ENCODE results near the gene MTSS2.

MTSS2 gene

GRCh38 chr16:70715055-70715858 is 29.4 kb upstream of the MTSS2 start:
- DNase-seq (ENCODE audit: low read depth): no peak

DNA sequence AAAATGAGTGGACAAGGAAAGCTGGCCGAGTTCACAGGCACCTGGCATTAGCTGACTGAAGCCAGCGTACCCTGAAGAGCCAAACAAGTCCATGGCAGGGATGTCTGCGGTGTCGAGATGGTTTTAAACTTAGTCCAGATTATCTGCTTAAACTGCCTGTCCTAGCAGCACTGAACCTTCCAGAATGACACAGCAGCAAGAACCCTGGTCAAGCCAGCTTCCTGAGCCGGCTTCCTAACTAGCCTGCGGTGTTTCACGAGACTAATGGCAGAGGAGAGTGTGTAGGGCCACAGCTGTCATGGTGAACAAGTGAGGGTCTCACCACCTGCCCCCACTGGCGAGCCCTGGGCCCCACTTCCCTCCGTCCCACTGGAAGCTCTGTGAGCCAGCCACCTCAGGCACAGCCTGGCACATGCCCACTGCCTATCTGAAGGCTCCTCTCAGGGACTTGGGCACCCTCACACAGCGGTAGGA is 28.8 kb upstream of the MTSS2 start:
- DNase-seq (ENCODE audit: low read depth): no peak

GRCh38 chr16:70713824-70714223 is 28.0 kb upstream of the MTSS2 start:
- DNase-seq (ENCODE audit: low read depth): no peak

DNA sequence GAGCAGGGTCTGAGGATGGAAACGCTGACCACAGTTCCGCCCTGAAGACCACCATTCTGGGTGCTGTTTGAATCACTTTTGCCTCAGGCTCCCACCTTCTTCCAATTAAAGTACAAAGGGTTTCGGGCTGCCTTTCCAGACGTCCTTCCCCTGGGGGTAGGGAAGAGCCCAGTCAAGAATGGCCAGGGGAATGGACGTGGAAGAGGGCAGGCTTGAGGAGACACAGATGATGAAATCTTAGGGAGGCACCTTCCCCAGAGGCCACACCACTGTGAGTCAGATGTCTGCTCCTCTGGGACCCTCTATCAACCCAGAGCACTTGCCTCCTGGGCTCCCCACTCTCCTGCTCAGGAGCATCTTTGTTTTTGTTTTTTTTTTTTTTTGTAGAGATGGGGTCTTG is 27.5 kb upstream of the MTSS2 start:
- DNase-seq (ENCODE audit: low read depth): no peak

- no peak for DNase-seq (ENCODE audit: low read depth)
Measured at GRCh38 chr16:70712942-70713341, 27.1 kb upstream of the MTSS2 start.

GRCh38 chr16:70712359-70712758 is 26.5 kb upstream of the MTSS2 start:
- no peak for DNase-seq (ENCODE audit: low read depth)

DNA sequence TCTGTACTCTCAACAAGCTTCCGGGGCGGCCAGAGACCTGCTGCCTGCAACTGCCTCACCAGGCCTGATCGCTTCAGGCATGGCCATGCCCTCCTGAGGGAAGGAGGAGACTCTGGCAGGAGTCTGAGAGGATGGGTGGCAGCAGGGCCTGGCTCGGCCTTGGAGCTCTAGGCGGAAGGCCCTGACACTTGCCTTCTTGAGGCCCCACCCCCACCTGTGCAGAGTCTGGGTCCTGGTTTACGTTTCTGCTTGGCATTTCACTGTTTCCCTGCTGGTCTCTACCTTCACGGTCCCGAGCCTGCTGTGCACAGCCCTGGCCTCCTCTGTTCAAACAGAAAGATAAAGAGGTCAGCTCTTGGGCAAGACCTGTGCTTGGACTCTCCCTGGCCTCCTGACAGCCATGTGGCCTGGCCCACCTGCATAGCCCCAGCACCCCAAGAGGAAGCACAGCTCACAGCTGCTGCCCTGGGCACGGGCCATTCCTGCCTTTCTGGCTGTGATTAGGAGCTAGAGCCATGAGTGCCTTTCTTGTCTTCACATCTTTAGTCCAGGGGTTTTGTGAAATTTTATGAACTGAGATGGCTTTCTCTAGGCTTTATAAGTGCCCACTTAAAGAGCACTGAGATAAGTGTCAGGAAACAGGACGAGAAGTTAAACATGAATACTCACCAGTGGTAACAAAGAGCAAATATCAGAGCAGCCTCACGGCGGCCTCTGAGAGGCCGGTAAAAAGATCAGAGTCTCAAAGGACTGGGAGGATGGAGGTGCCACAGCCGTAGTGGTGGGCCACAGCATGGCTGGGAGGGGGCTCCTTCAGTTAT is 25.6 kb upstream of the MTSS2 start:
- DNase-seq (ENCODE audit: low read depth): no peak

DNA sequence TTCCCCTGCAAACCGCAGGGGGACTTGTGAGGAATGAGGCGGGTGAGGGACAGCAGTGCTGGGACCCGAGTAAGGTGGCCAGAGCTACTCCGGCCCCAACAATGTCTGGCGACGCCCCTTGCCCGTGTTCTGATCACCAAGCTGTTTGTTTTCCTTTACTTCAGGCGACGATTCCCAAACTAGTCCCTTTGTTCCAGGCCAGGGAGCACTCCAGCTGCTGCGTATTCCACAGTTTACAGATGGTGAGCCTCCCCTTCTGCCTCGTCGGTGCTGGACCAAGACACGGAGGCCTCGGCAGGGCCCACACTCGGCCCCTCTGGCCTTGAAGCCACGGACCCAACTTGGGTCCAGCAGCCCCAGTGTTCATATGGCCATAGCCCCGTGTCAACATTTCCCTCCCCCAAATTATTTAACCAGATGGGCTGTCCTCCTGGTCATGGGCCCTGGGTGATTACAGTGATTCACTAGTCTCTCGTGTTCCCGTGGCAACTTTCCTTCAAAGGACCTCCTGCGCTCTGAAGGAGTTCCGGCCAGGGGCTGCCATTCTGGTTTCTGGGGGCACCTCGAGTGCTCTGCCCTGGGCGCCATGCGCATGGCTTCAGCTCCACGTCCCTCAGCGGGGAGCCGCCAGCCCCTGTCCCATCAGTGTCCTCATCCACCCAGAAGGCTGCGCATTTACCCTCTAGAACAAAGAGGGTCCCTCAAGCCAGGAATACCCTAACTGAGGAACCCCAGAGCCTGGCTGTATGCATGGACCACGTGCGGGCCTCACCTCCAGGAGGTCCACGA is 24.8 kb upstream of the MTSS2 start:
- no peak for DNase-seq (ENCODE audit: low read depth)

GRCh38 chr16:70709942-70710341 is 24.1 kb upstream of the MTSS2 start:
- no peak for DNase-seq (ENCODE audit: low read depth)

- DNase-seq (ENCODE audit: low read depth): no peak
Measured at GRCh38 chr16:70709457-70709856, 23.6 kb upstream of the MTSS2 start.

DNA sequence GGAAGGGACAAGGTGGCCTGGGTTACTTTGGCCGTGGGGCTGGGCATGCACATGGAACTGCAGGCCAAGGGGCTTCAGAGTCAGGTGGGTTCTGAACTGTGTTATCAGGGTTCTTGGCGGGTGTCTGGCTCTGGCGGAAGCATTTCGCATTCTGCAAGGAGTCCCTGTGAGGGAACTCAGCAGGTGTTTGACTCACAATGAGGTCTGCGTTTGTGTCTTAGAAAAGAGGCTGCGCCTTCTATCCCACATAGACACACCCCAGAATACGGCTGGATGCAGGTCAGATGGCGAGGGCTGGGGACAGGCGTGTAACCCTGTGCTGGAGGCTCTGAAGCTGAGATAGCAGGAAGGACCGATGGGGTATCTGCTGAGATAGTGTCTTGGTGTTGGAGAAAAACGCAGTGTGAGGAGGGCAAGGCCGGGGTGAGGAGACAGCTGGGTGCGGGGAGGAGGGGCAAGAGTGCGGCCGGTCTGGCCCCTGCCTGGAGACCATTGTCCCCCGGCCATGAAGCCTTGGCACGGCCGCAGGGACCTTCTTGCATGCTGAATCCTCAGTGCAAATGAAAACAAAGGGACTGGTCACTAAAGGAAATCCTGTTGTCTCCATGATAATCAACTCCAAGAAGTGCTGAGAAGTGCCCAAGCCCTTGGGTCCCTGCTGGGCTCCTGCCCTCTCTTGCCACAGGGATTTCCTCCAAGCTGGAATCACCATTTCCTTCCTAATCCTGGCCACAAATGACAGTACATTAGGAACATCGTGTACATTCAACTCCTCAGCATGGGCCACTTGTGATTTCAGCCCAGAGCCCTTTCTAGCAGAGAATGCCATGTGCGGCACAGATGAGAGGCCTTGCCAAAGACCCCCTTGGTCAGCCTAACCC is 22.8 kb upstream of the MTSS2 start:
- no peak for DNase-seq (ENCODE audit: low read depth)

DNA sequence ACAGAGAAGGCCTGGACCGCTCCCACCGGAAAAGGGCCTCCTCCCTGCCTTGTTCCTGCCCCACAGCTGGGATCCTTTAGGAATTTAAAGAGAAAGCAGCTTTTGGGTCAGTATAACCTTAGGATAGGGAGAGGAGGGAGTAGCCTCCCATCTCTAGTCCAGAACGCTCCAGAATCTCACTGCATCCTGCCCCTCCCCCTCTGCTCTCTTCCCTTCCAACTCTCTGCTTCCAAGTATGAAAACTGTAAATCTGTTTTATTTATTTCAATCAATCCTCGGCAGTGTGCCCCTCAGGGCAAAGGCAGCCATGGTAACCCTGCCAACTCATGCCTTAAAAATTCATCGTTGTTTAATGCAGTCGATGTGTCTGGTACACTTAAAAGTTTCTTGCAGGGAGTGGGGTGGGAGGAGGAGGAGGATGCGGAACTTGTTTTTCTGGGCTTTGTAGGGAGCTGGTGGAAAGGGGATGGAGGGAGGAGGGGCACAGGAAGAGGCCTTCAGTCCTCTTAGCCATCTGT is 21.2 kb upstream of the MTSS2 start:
- no peak for DNase-seq (ENCODE audit: low read depth)

DNA sequence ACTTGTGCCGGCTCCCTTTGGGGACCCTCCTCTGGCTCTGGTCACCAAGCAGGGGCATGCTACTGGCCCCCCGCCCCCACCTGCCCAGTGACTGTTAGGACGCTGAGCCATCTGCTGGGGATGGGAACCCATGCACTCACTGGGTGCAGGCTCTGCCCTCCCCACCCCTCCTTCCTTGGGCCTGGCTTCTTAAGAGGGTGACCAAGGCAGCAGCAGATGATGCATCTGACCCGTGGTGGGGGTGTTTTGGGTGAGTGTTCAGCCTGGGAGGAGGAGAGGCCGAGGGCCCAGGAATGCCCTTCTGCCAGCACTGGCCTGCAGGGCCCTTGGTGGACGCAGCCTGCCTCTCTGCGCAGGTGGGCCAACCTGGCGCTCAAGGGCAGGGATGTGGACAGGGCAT is 19.2 kb upstream of the MTSS2 start:
- DNase-seq (ENCODE audit: low read depth): no peak

DNA sequence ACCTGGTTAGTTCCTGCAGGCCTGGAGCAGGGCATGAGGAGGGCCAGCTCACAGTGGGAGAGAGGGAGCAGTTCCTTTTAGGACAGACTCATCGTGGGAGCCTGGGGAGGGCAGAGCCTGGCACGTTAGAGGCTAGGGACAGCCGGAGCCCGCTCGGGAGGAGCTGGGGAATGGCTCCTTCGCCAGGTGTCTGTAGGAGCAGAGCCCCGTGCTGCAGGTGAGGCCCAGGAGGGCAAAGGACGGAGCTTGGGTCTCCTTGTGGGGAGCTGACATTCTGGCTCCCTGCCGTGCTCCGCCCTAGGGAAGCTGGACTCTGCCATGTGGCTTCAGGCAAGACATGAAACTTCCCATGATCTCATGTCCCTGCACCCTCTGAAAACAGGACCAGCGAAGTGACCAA is 18.7 kb upstream of the MTSS2 start:
- DNase-seq (ENCODE audit: low read depth): no peak

DNA sequence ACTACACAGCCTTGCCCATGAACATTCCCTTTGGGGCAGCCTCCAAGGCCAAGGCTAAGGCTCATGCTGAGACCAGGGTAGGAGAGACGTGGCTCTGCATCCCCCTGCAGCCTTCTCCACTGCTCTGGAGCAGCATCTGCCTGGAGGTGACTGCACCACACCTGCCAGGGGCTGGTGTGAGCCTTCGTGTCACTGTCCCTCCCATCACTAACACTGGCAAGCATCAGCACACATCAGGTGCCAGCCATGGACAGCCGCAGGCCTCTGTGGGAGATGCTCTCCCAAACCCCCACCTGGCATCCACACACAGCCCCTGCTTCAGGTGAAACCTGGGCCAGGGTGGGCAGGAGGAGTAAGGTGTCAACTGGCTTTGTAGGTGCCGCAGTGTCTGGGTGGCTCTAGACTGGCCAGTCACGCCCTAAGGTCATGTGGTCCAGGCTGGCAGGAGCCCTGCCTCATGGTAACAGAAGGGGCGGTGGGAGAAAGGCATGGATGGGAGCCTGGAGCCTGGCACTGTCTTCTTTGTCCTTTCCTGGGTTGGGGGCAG is 18.1 kb upstream of the MTSS2 start:
- no peak for DNase-seq (ENCODE audit: low read depth)

DNA sequence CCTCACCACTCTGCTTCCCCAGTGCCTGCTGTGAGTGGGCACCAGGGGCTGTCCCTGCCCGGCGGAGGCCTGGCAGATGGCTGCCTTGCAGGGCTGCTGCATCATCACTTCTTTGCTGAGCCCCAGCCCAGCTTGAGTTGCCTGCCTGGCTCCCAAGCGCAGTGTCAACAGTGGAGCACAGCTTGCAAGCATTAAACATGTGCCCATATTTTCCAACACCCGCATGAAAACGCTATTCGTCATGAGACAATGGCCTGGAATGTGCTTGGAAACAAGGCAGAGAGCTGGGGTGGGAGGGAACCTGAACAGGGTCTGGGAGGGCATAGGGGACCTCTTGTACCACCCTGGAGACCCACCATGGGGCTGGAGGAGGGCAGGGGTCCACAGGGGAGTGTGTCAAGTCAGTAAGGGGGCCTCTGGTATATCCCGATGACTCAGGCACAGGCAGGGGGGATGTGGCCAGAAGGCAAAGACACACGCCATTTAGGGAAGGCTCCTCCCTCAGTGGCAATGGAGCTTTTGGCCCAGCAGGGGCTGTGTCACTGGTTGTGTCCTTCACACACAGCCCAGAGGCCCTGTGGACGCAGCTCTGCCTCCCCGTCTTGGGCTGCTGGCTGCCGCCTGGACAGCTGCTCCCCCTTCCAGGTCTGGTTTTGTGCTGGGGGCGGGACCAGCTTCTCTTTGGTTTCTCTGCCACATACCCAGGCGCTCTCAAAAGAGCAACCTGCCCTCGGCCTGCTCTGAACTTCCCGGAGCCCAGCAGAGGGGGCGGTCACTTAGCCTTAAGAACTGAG is 17.4 kb upstream of the MTSS2 start:
- no peak for DNase-seq (ENCODE audit: low read depth)

DNA sequence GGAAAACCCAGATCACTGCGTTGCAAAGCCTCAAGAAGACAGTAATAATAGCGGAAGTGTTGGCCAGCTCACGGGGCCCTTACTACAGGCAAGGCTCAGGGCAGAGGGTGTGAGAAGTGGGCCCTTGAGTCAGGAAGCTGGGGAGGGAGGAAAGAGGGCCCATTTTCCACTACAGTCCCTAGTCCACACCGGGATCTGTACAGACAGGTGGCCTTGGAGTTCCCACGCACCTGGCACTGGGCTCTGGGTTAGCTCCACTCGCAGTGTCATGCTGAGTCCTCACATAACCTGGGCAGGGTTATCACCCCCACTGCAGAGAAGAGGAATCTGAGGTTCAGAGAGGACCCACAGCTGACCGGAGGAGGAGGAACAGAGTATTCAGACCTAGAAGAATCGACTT is 16.8 kb upstream of the MTSS2 start:
- no peak for DNase-seq (ENCODE audit: low read depth)

DNA sequence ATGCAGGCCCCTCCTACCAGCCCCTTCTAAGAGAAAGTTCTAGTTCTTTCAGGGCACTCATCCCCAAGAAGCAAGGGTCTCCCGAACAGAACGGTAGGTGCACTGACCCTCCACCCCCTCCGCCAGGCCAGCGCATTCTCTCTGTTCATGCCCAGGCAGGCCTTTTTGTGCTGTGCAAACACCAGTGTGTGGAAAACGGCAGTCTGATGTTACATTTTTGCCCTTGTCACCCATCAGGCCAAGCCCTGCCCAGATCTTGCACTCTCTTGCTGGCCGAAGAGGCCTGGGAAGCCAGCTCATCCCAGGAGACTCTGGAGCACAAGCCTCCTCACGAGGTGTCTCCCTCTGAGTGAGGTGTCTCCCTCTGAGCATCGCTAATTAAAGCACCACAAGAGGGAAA is 16.1 kb upstream of the MTSS2 start:
- DNase-seq (ENCODE audit: low read depth): no peak

DNA sequence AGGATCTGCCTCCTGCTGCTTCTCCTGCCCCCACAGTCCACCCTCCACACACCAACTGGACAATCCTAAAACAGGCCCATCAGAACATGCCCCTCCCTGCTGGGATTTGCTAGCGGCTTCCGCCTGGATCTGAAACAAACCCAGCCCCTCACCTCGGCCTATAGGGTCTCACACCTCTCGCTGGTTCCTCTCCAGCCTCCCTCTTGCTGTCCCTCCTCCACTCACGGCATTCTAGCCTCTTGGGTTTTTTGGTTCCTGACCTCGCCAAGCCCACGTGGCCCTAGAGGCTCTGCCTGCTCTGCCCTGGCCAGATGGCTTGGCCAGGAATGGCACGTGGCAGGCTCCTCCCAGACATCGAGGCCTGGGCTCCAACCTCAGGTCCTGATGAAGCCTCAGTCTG is 15.7 kb upstream of the MTSS2 start:
- no peak for DNase-seq (ENCODE audit: low read depth)

GRCh38 chr16:70701036-70701435 is 15.2 kb upstream of the MTSS2 start:
- no peak for DNase-seq (ENCODE audit: low read depth)

All from T follicular helper cell (primary cell).